GM12878 (cell line): ENCODE results near the gene PDE7B. TPM values are rescaled to one million over a fixed set of nuclear protein-coding genes. Genes with fewer than 3 reads are reported as not detected.

Experiments
- ATAC-seq: fragments of 200-7000 bp; cut with Tn5 transposase; 3 replicates; pipeline ENCODE4 v1.9.1; 2020; ENCODE audit warnings: mild to moderate bottlenecking, moderate library complexity
- BruUV-seq: library from RNA; stranded (reverse); fragments of 400-500 nt; replicated peaks from 2 replicates; lab custom pipeline; 2021; lab: Mats Ljungman, UMichigan
- CTCF ChIA-PET: fragments of 300-600 bp; sonication (Branson Sonifier 250); formaldehyde crosslinking; extraction: SDS; loops from one replicate; lab custom pipeline; 2021; ENCODE audit warnings: inconsistent platforms; lab: Yijun Ruan, JAX
- POLR2A ChIA-PET: fragments of 350-600 bp; formaldehyde crosslinking; extraction: SDS; loops from one replicate; lab custom pipeline; 2021; ENCODE audit warnings: inconsistent platforms; lab: Charles Lee
- RAD21 ChIA-PET: fragments of 300-600 bp; sonication (Branson Sonifier 250); formaldehyde crosslinking; loops from one replicate; lab custom pipeline; 2023; ENCODE audit warnings: antibody characterized with exemption; ENCODE audit not compliant: unreplicated experiment; lab: Charles Lee
- SMC1A ChIA-PET: fragments of 300-600 bp; sonication (Branson Sonifier 250); formaldehyde crosslinking; loops from one replicate; lab custom pipeline; 2023; ENCODE audit not compliant: unreplicated experiment, uncharacterized antibody; lab: Charles Lee
- DNase-seq: peaks from one replicate; pipeline ENCODE4 v3.0.0-alpha.2; 2011; ENCODE audit warnings: low read depth, low spot score
- FAIRE-seq: peaks from 3 replicates; lab custom pipeline; 2011; peaks lifted over from hg19 to GRCh38; lab: Jason Lieb, UNC
- H2AFZ ChIP-seq: 2 replicates; pipeline ENCODE4 v1.6.0; 2011; ENCODE audit warnings: low read depth, low read length, control low read depth; ENCODE audit not compliant: control insufficient read depth
- H3K27ac ChIP-seq: 2 replicates; pipeline ENCODE4 v1.5.1; 2011; ENCODE audit warnings: control low read depth; ENCODE audit not compliant: control insufficient read depth, insufficient read depth
- H3K27me3 ChIP-seq, 2 experiments: replicated peaks in 1 of 2; 2 replicates each; pipeline versions ENCODE4 v1.6.0 to v1.6.1; 2011; ENCODE audit warnings: low read length in 1 of 2; ENCODE audit not compliant: control insufficient read depth in 2 of 2, insufficient read depth in 2 of 2
- H3K36me3 ChIP-seq, 2 experiments: 2 replicates each; pipeline ENCODE4 v1.5.1; 2011; ENCODE audit warnings: low read length in 1 of 2; ENCODE audit not compliant: control insufficient read depth in 2 of 2, insufficient read depth in 2 of 2
- H3K4me1 ChIP-seq: 2 replicates; pipeline ENCODE4 v1.6.1; 2011; ENCODE audit warnings: mild to moderate bottlenecking, low read length, moderate library complexity, mixed read lengths; ENCODE audit not compliant: control insufficient read depth, insufficient read depth
- H3K4me2 ChIP-seq: 2 replicates; pipeline ENCODE4 v1.6.0; 2011; ENCODE audit warnings: control low read depth; ENCODE audit not compliant: control insufficient read depth, insufficient read depth
- H3K4me3 ChIP-seq: fragments of 200-600 bp; sonication (generic); 2 replicates; pipeline ENCODE4 v1.5.1; 2016
- H3K79me2 ChIP-seq: 2 replicates; pipeline ENCODE4 v1.6.0; 2011; ENCODE audit warnings: low read length; ENCODE audit not compliant: control insufficient read depth, insufficient read depth
- H3K9ac ChIP-seq: 2 replicates; pipeline ENCODE4 v1.8.0; 2011; ENCODE audit warnings: low read length, control low read depth, mixed read lengths; ENCODE audit not compliant: control insufficient read depth, insufficient read depth
- H3K9me3 ChIP-seq: replicated peaks from 3 replicates; pipeline ENCODE4 v1.5.1; 2011; ENCODE audit warnings: mild to moderate bottlenecking, low read length; ENCODE audit not compliant: control insufficient read depth, insufficient read depth
- H4K20me1 ChIP-seq: 2 replicates; pipeline ENCODE4 v1.6.0; 2011; ENCODE audit not compliant: control insufficient read depth, insufficient read depth
- CBFB ChIP-seq: IDR thresholded peaks from 2 replicates; pipeline ENCODE4 v1.6.1; 2016; ENCODE audit warnings: antibody characterized with exemption, low read depth
- CBX5 ChIP-seq: sonication (generic); IDR thresholded peaks from 2 replicates; pipeline ENCODE4 v1.6.1; 2016; ENCODE audit warnings: low read depth, moderate library complexity, mild to moderate bottlenecking, inconsistent platforms
- E2F8 ChIP-seq: fragments of 450-650 bp; IDR thresholded peaks from 2 replicates; pipeline ENCODE4 v1.6.1; 2018; ENCODE audit warnings: mild to moderate bottlenecking, low read depth, moderate library complexity; ENCODE audit not compliant: partially characterized antibody
- IKZF1 ChIP-seq: fragments of 450-650 bp; conservative IDR thresholded peaks from 2 replicates; pipeline ENCODE4 v1.6.1; 2017; ENCODE audit warnings: antibody characterized with exemption, mild to moderate bottlenecking
- KAT2A ChIP-seq: conservative IDR thresholded peaks from 2 replicates; pipeline ENCODE4 v1.6.1; 2011; ENCODE audit warnings: low read depth, low read length; ENCODE audit not compliant: control insufficient read depth
- MEF2B ChIP-seq: fragments of 450-650 bp; IDR thresholded peaks from 2 replicates; pipeline ENCODE4 v1.6.1; 2018; ENCODE audit warnings: mild to moderate bottlenecking, moderate library complexity; ENCODE audit not compliant: partially characterized antibody, poor library complexity, severe bottlenecking
- MTA2 ChIP-seq: fragments of 450-650 bp; IDR thresholded peaks from 2 replicates; pipeline ENCODE4 v1.6.1; 2016; ENCODE audit warnings: low read depth, mild to moderate bottlenecking, moderate library complexity
- PBX3 ChIP-seq: IDR thresholded peaks from 2 replicates; pipeline ENCODE4 v1.6.1; 2011; ENCODE audit warnings: mild to moderate bottlenecking, low read depth, low read length, moderate library complexity; ENCODE audit not compliant: insufficient replicate concordance
- SIN3A ChIP-seq: IDR thresholded peaks from 2 replicates; pipeline ENCODE4 v1.6.1; 2012; ENCODE audit warnings: low read depth, low read length, improper control_type of control experiment
- SKIL ChIP-seq: fragments of 450-650 bp; IDR thresholded peaks from 2 replicates; pipeline ENCODE4 v1.6.1; 2017; ENCODE audit warnings: mild to moderate bottlenecking, low read depth, inconsistent platforms; ENCODE audit not compliant: poor library complexity, severe bottlenecking
- ZBTB11 ChIP-seq: fragments of 450-650 bp; formaldehyde crosslinking; IDR thresholded peaks from 2 replicates; pipeline ENCODE4 v1.5.0; 2022; ENCODE audit warnings: mild to moderate bottlenecking, missing genetic modification characterization
- ZZZ3 ChIP-seq: IDR thresholded peaks from 2 replicates; pipeline ENCODE4 v1.6.1; 2011; ENCODE audit warnings: low read depth; ENCODE audit not compliant: control insufficient read depth, insufficient read length
- WGBS: methylation state at CpG from one replicate; pipeline ENCODE4 v1.1.6; 2016; ENCODE audit warnings: low lambda C conversion rate; ENCODE audit not compliant: insufficient replicate concordance, insufficient coverage; ENCODE audit errors: missing lambda C conversion rate; 5-methylcytosine and 5-hydroxymethylcytosine counted together
- in situ Hi-C: fragments of 300-500 bp; cut with MboI; formaldehyde crosslinking; loops from 9 replicates; pipeline ENCODE4 v1.14.3; 2018; ENCODE audit warnings: mixed read lengths
- intact Hi-C: fragments of 100-400 bp; cut with micrococcal nuclease; formaldehyde crosslinking; loops from one replicate; pipeline ENCODE4 v1.14.2; 2022; ENCODE audit not compliant: unreplicated experiment
- polyA plus RNA-seq, 11 experiments: library from polyadenylated mRNA; depleted of rRNA in 4 of 11; unstranded in 6 of 11; stranded (reverse) in 5 of 11; fragments of >200 nt; fragmentation: Nextera tagmentation in 4 of 11; fragmentation: Illumina TruSeq in 1 of 11; extraction: Ambion mirVana in 4 of 11; extraction: Trizol in 1 of 11; gene quantifications; 1 replicate in 1 of 11; 2 replicates in 10 of 11; pipeline versions ENCODE4 v1.2.1 to v1.2.3, GENCODE V29; 2011 to 2016; ENCODE audit warnings: inconsistent platforms in 2 of 11, missing spikeins in 2 of 11, low read depth in 1 of 11
- total RNA-seq, 4 experiments: library from RNA; depleted of rRNA in 3 of 4; stranded (reverse); fragments of >200 nt in 3 of 4; fragmentation: Illumina TruSeq in 1 of 4; extraction: Trizol in 1 of 4; gene quantifications; 2 replicates each; pipeline versions ENCODE4 v1.2.1 to v1.2.3, GENCODE V29; 2013 to 2021

The PDE7B gene
- total and polyA plus RNA-seq, 10 of the 15 experiments (the other 5 are each of a cell fraction or from before 2014, with no cell fraction given) = not detected

GRCh38 chr6:136174510-136174909 lies 323.0 kb downstream of the PDE7B start:
- no peak overlapping the region for H2AFZ ChIP-seq
- FAIRE-seq (no peak), ATAC-seq (no peak), DNase-seq (no peak)
- no peak overlapping the region for H3K4me2 ChIP-seq
- no peaks in the 10 kb centered on the region for H3K27me3 ChIP-seq
- H3K27ac ChIP-seq = no peak overlapping the region
- BruUV-seq = no TSS peak
- no peaks in the 10 kb centered on the region for H3K4me1 ChIP-seq
- POLR2A ChIA-PET = no interaction called here
- 0% methylated on average over 2 of the region's 2 CpGs for WGBS
- in situ Hi-C loops (no loop called here), intact Hi-C loops (no loop called here)
- CTCF ChIA-PET = no interaction called here
- no peaks in the 10 kb centered on the region for H3K79me2 ChIP-seq
- no peak overlapping the region for H3K4me3 ChIP-seq
- SMC1A ChIA-PET = no interaction called here
- RAD21 ChIA-PET = no interaction called here
- H4K20me1 ChIP-seq = no peaks in the 10 kb centered on the region
- H3K9me3 ChIP-seq = no peaks in the 10 kb centered on the region
- H3K9ac ChIP-seq = no peak overlapping the region
- no peaks in the 10 kb centered on the region for H3K36me3 ChIP-seq
- TF ChIP-seq ZBTB11 (no peak), PBX3 (no peak), CBX5 (no peak), SKIL (no peak), IKZF1 (no peak), ZZZ3 (no peak), E2F8 (no peak), KAT2A (no peak), SIN3A (no peak), MEF2B (no peak), MTA2 (no peak), CBFB (no peak)
